Prostate gland (tissue), 2 donors: Measurements from ENCODE around the gene CPNE1.

Experiments
- POLR2A ChIP-seq: fragments of 450-650 bp; IDR thresholded peaks from one replicate; pipeline ENCODE4 v1.6.1; 2016; ENCODE audit warnings: antibody characterized with exemption, mild to moderate bottlenecking
- POLR2AphosphoS5 ChIP-seq: sonication (generic); formaldehyde crosslinking; IDR thresholded peaks from one replicate; pipeline ENCODE4 v1.6.1; 2017; ENCODE audit warnings: antibody characterized with exemption
- TF ChIP-seq, protein P1 (sequence below), 4 experiments: fragments of 200-600 bp in 2 of 4; fragments of 450-650 bp in 2 of 4; sonication (generic) in 2 of 4; IDR thresholded peaks; 1 replicate in 3 of 4; 2 replicates in 1 of 4; pipeline ENCODE4 v1.5.1; 2016 to 2019; ENCODE audit warnings: antibody characterized with exemption in 4 of 4, mild to moderate bottlenecking in 2 of 4, moderate library complexity in 2 of 4

- TF ChIP-seq, protein P1, sequence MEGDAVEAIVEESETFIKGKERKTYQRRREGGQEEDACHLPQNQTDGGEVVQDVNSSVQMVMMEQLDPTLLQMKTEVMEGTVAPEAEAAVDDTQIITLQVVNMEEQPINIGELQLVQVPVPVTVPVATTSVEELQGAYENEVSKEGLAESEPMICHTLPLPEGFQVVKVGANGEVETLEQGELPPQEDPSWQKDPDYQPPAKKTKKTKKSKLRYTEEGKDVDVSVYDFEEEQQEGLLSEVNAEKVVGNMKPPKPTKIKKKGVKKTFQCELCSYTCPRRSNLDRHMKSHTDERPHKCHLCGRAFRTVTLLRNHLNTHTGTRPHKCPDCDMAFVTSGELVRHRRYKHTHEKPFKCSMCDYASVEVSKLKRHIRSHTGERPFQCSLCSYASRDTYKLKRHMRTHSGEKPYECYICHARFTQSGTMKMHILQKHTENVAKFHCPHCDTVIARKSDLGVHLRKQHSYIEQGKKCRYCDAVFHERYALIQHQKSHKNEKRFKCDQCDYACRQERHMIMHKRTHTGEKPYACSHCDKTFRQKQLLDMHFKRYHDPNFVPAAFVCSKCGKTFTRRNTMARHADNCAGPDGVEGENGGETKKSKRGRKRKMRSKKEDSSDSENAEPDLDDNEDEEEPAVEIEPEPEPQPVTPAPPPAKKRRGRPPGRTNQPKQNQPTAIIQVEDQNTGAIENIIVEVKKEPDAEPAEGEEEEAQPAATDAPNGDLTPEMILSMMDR (IDR thresholded peaks at IDR 0.05), result no peak
- TF ChIP-seq POLR2AphosphoS5 (no peak), POLR2A (no peak)
These were observed 58.6 kb downstream of the CPNE1 start for GRCh38 chr20:35606127-35606526.
